Transverse colon (tissue), 4 donors: Measurements from ENCODE around the gene CHAT. TPM values are rescaled to one million over a fixed set of nuclear protein-coding genes. Genes with fewer than 3 reads are reported as not detected.

ENCODE experiments used
- DNase-seq: peaks from one replicate; pipeline ENCODE4 v3.0.0-alpha.2; 2019
- H3K27ac ChIP-seq, 4 donors: fragments of 200-600 bp; sonication (generic); 2 replicates each; pipeline ENCODE4 v1.5.1; 2016 to 2018; ENCODE audit warnings: inconsistent platforms in 4 of 4
- H3K27me3 ChIP-seq: fragments of 200-600 bp; sonication (generic); 2 replicates; pipeline ENCODE4 v1.5.1; 2017; ENCODE audit warnings: inconsistent platforms
- H3K36me3 ChIP-seq, 4 donors: fragments of 200-600 bp; sonication (generic); 2 replicates each; pipeline ENCODE4 v1.5.1; 2017 to 2019; ENCODE audit warnings: inconsistent platforms in 4 of 4
- H3K4me1 ChIP-seq, 4 donors: fragments of 200-600 bp; sonication (generic); 2 replicates each; pipeline ENCODE4 v1.5.1; 2017 to 2020; ENCODE audit warnings: inconsistent platforms in 4 of 4
- H3K4me3 ChIP-seq, 4 donors: fragments of 200-600 bp; sonication (generic); 1 replicate in 1 of 4; 2 replicates in 3 of 4; pipeline versions ENCODE4 v1.5.1 to v1.6.1; 2017 to 2019; ENCODE audit warnings: inconsistent platforms in 4 of 4
- H3K9me3 ChIP-seq, 2 donors: fragments of 200-600 bp; sonication (generic); 2 replicates each; pipeline ENCODE4 v1.5.1; 2017 to 2019; ENCODE audit warnings: inconsistent platforms in 2 of 2
- CTCF ChIP-seq, 5 experiments: fragments of 200-600 bp in 3 of 5; fragments of 450-650 bp in 2 of 5; sonication (generic) in 3 of 5; IDR thresholded peaks; 1 replicate in 2 of 5; 2 replicates in 3 of 5; pipeline ENCODE4 v1.5.1; 2016 to 2017; ENCODE audit warnings: antibody characterized with exemption in 5 of 5, inconsistent platforms in 3 of 5, mild to moderate bottlenecking in 2 of 5, moderate library complexity in 1 of 5
- EP300 ChIP-seq: sonication (generic); formaldehyde crosslinking; IDR thresholded peaks from one replicate; pipeline ENCODE4 v1.6.1; 2017; ENCODE audit warnings: antibody characterized with exemption, low read depth
- POLR2A ChIP-seq: fragments of 450-650 bp; IDR thresholded peaks from one replicate; pipeline ENCODE4 v1.6.1; 2016; ENCODE audit warnings: antibody characterized with exemption, mild to moderate bottlenecking, moderate library complexity
- POLR2AphosphoS5 ChIP-seq, 3 donors: sonication (generic); formaldehyde crosslinking; IDR thresholded peaks; one replicate each; pipeline ENCODE4 v1.6.1; 2016; ENCODE audit warnings: antibody characterized with exemption in 3 of 3
- WGBS, 2 donors: methylation state at CpG; one replicate each; pipeline ENCODE4 v1.1.5; 2018; ENCODE audit warnings: low coverage in 1 of 2; 5-methylcytosine and 5-hydroxymethylcytosine counted together
- in situ Hi-C, 4 donors: fragments of 200-750 bp; cut with MboI; loops; one replicate each; pipeline versions ENCODE4 v1.15.0 to v1.15.1; 2017; ENCODE audit warnings: low sequenced_read_pairs in 3 of 4, low pct_ligation_motif_present in 1 of 4, low pct_unique_long_range_greater_than_20kb in 1 of 4
- intact Hi-C: fragments of 100-400 bp; cut with DNase I; formaldehyde crosslinking; loops from one replicate; pipeline ENCODE4 v1.15.1; 2023; ENCODE audit warnings: low total_unique reads
- total RNA-seq, 4 donors: library from RNA; depleted of rRNA; stranded (reverse); fragments of >200 nt; gene quantifications; one replicate each; pipeline ENCODE4 v1.1.0, GENCODE V29; 2016

Gene CHAT
- total RNA-seq, 4 donors from 2014 or later, result 1.1 to 3.8 TPM; not detected in 2

GRCh38 chr10:49592726-49593563 is 20.9 kb upstream of the CHAT start:
- Histone ChIP-seq H3K27me3 (peaks cover 5% of the 10 kb centered on the region), H3K36me3 (no peaks in the 10 kb centered on the region), H3K4me3 (no peak overlapping the region), H3K27ac (no peak overlapping the region), H3K9me3 (no peaks in the 10 kb centered on the region), H3K4me1 (no peaks in the 10 kb centered on the region)
- DNase-seq, result peak; percentile 60
- in situ Hi-C loops, result loop anchor here in 2 of 4 donors (25.0 kb wide), 1 partner anchor 619 kb away; no protein-coding TSS in a partner anchor
- intact Hi-C loops, result no loop called here
- TF ChIP-seq POLR2A (no peak), CTCF (IDR thresholded peaks at IDR 0.05) (peak; percentile 70 to 87 (median 82))
- WGBS, 2 donors, result 45 to 67% methylated on average over 4 to 9 of the region's 9 CpGs

GRCh38 chr10:49593564-49593875 is 20.3 kb upstream of the CHAT start:
- Histone ChIP-seq H3K36me3 (no peaks in the 10 kb centered on the region), H3K27me3 (peaks cover 5% of the 10 kb centered on the region), H3K27ac (no peak overlapping the region), H3K4me3 (no peak overlapping the region), H3K4me1 (no peaks in the 10 kb centered on the region), H3K9me3 (no peaks in the 10 kb centered on the region)
- TF ChIP-seq POLR2AphosphoS5 (IDR thresholded peaks at IDR 0.05), result no peak
- TF ChIP-seq CTCF (IDR thresholded peaks at IDR 0.05), result no peak
- no peak for TF ChIP-seq EP300
- no peak for TF ChIP-seq POLR2A
- in situ Hi-C loops, result loop anchor here in 2 of 4 donors (25.0 kb wide), 1 partner anchor 619 kb away; no protein-coding TSS in a partner anchor
- DNase-seq, result no peak
- intact Hi-C loops, result no loop called here
- WGBS, 2 donors, result 81% methylated on average over 6 of the region's 6 CpGs; no CpG with 5 or more reads in 1 of the 2 donors

- no peak for TF ChIP-seq POLR2A
- no peak for TF ChIP-seq POLR2AphosphoS5 (IDR thresholded peaks at IDR 0.05)
- TF ChIP-seq EP300, result no peak
- no peak for TF ChIP-seq CTCF (IDR thresholded peaks at IDR 0.05)
- intact Hi-C loops (no loop called here), in situ Hi-C loops (loop anchor here in 2 of 4 donors (25.0 kb wide), 1 partner anchor 618 kb away; no protein-coding TSS in a partner anchor)
- H3K4me1 ChIP-seq, result no peaks in the 10 kb centered on the region
- H3K36me3 ChIP-seq, result no peaks in the 10 kb centered on the region
- no peaks in the 10 kb centered on the region for H3K9me3 ChIP-seq
- H3K27ac ChIP-seq, result no peak overlapping the region
- WGBS, 2 donors, result 67% methylated on average over 4 of the region's 4 CpGs; no CpG with 5 or more reads in 1 of the 2 donors
- peaks cover 5% of the 10 kb centered on the region for H3K27me3 ChIP-seq
- DNase-seq, result no peak
- H3K4me3 ChIP-seq, result no peak overlapping the region
These were observed 19.8 kb upstream of the CHAT start for GRCh38 chr10:49593998-49594397.

GRCh38 chr10:49594594-49594993 is 19.2 kb upstream of the CHAT start:
- intact Hi-C loops, result no loop called here
- Histone ChIP-seq H3K4me3 (no peak overlapping the region), H3K36me3 (no peaks in the 10 kb centered on the region), H3K4me1 (no peaks in the 10 kb centered on the region), H3K9me3 (no peaks in the 10 kb centered on the region), H3K27me3 (peaks cover 5% of the 10 kb centered on the region), H3K27ac (no peak overlapping the region)
- TF ChIP-seq POLR2A (no peak), CTCF (IDR thresholded peaks at IDR 0.05) (peak; percentile 58 to 76 (median 64))
- in situ Hi-C loops, result loop anchor here in 2 of 4 donors (25.0 kb wide), 1 partner anchor 618 kb away; no protein-coding TSS in a partner anchor
- DNase-seq, result peak; percentile 24
- WGBS, 2 donors, result 0% methylated on average over 3 to 6 of the region's 6 CpGs
